HepG2 (cell line): Measurements from ENCODE around the gene THOP1. TPM values are rescaled to one million over a fixed set of nuclear protein-coding genes. Genes with fewer than 3 reads are reported as not detected.

Experiments used
- CERS6 ChIP-seq: sonication (generic); formaldehyde crosslinking; IDR thresholded peaks from 2 replicates; pipeline ENCODE4 v1.5.0; 2020; ENCODE audit warnings: missing genetic modification reagents
- CSRNP1 ChIP-seq: sonication (generic); formaldehyde crosslinking; IDR thresholded peaks from 2 replicates; pipeline ENCODE4 v1.8.1; 2023; ENCODE audit warnings: mild to moderate bottlenecking, missing genetic modification reagents
- ELF1 ChIP-seq: sonication (generic); formaldehyde crosslinking; IDR thresholded peaks from 2 replicates; pipeline ENCODE4 v1.4.0; 2020; ENCODE audit warnings: missing genetic modification reagents
- MZF1 ChIP-seq: sonication (generic); formaldehyde crosslinking; IDR thresholded peaks from 2 replicates; pipeline ENCODE4 v1.8.1; 2023; ENCODE audit warnings: mild to moderate bottlenecking, missing genetic modification reagents, borderline replicate concordance
- NCOA1 ChIP-seq: sonication (generic); formaldehyde crosslinking; IDR thresholded peaks from 2 replicates; pipeline ENCODE4 v1.9.0; 2021; ENCODE audit warnings: missing genetic modification reagents
- NFATC3 ChIP-seq: sonication (generic); formaldehyde crosslinking; IDR thresholded peaks from 2 replicates; pipeline ENCODE4 v1.5.1; 2020; ENCODE audit warnings: mild to moderate bottlenecking, missing genetic modification reagents
- NR0B2 ChIP-seq: sonication (generic); formaldehyde crosslinking; IDR thresholded peaks from 2 replicates; pipeline ENCODE4 v1.4.0; 2020; ENCODE audit warnings: mild to moderate bottlenecking, missing genetic modification reagents
- NR2F1 ChIP-seq, 2 experiments: fragments of 450-650 bp in 1 of 2; formaldehyde crosslinking in 1 of 2; IDR thresholded peaks; 2 replicates each; pipeline versions ENCODE4 v1.5.0 to v1.6.1; 2016 to 2020; ENCODE audit warnings: mild to moderate bottlenecking in 1 of 2, missing compliant biosample characterization in 1 of 2, missing genetic modification reagents in 1 of 2, moderate library complexity in 1 of 2
- PAWR ChIP-seq: sonication (generic); formaldehyde crosslinking; IDR thresholded peaks from 2 replicates; pipeline ENCODE4 v1.4.0; 2020; ENCODE audit warnings: missing genetic modification reagents, mild to moderate bottlenecking, borderline replicate concordance
- RAD21 ChIP-seq: fragments of 450-650 bp; formaldehyde crosslinking; IDR thresholded peaks from 2 replicates; pipeline ENCODE4 v1.5.0; 2020; ENCODE audit warnings: mild to moderate bottlenecking
- TFDP2 ChIP-seq: sonication (generic); formaldehyde crosslinking; IDR thresholded peaks from 2 replicates; pipeline ENCODE4 v1.4.0; 2020; ENCODE audit warnings: missing genetic modification reagents
- U2AF2 ChIP-seq: fragments of 200-400 bp; formaldehyde crosslinking; IDR thresholded peaks from 2 replicates; pipeline ENCODE4 v1.6.1; 2017; ENCODE audit warnings: low read depth, mild to moderate bottlenecking, low read length
- YEATS4 ChIP-seq: sonication (generic); formaldehyde crosslinking; IDR thresholded peaks from 2 replicates; pipeline ENCODE4 v1.4.0; 2020; ENCODE audit warnings: missing genetic modification reagents, borderline replicate concordance
- ZNF234 ChIP-seq: sonication (generic); formaldehyde crosslinking; conservative IDR thresholded peaks from 2 replicates; pipeline ENCODE4 v1.5.1; 2020; ENCODE audit warnings: mild to moderate bottlenecking, missing genetic modification reagents
- ZNF382 ChIP-seq: sonication (generic); formaldehyde crosslinking; IDR thresholded peaks from 2 replicates; pipeline ENCODE4 v1.5.0; 2020; ENCODE audit warnings: missing genetic modification reagents, mild to moderate bottlenecking, borderline replicate concordance
- ZNF496 ChIP-seq: sonication (generic); formaldehyde crosslinking; IDR thresholded peaks from 2 replicates; pipeline ENCODE4 v1.8.1; 2023; ENCODE audit warnings: mild to moderate bottlenecking, moderate library complexity, missing genetic modification reagents; ENCODE audit not compliant: insufficient replicate concordance
- ZNF558 ChIP-seq: sonication (generic); formaldehyde crosslinking; IDR thresholded peaks from 2 replicates; pipeline ENCODE4 v1.9.0; 2022; ENCODE audit warnings: mild to moderate bottlenecking, missing genetic modification reagents, borderline replicate concordance
- ZNF691 ChIP-seq: sonication (generic); formaldehyde crosslinking; IDR thresholded peaks from 2 replicates; pipeline ENCODE4 v1.4.0; 2020; ENCODE audit warnings: missing genetic modification reagents, low read depth, mild to moderate bottlenecking, borderline replicate concordance
- polyA plus RNA-seq, 8 experiments: library from polyadenylated mRNA; depleted of rRNA in 3 of 8; stranded (reverse) in 7 of 8; unstranded in 1 of 8; fragments of >200 nt; fragmentation: Illumina TruSeq in 4 of 8; extraction: Trizol in 4 of 8; gene quantifications; 2 replicates each; pipeline versions ENCODE4 v1.2.1 to v1.2.3, GENCODE V29; 2011 to 2016; ENCODE audit warnings: low read depth in 4 of 8, missing spikeins in 1 of 8, mixed read lengths in 1 of 8; ENCODE audit not compliant: insufficient read depth in 1 of 8
- total RNA-seq, 5 experiments: library from RNA; depleted of rRNA; stranded (reverse); fragments of >200 nt; fragmentation: Illumina TruSeq; extraction: Trizol; gene quantifications; 2 replicates each; pipeline ENCODE4 v1.2.3, GENCODE V29; 2016; ENCODE audit warnings: low read depth in 1 of 5
- TF ChIP-seq, protein P1 (sequence below): sonication (generic); formaldehyde crosslinking; IDR thresholded peaks from 2 replicates; pipeline ENCODE4 v1.5.1; 2020; ENCODE audit warnings: missing genetic modification reagents, mild to moderate bottlenecking, borderline replicate concordance
- TF ChIP-seq, protein P2 (sequence below): sonication (generic); formaldehyde crosslinking; conservative IDR thresholded peaks from 2 replicates; pipeline ENCODE4 v1.8.0; 2022; ENCODE audit warnings: low read depth, missing genetic modification reagents

THOP1 gene
- total and polyA plus RNA-seq, 2 of the 13 experiments (the other 11 are each of a cell fraction or from before 2014, with no cell fraction given): 74.4 to 116 TPM

GRCh38 chr19:2739602-2740313, 45.5 kb upstream of the THOP1 start, which contains the start of gene SLC39A3 (continued):
- TF ChIP-seq U2AF2 (no peak), ZNF496 (CRISPR knock-in tag) (no peak), MZF1 (CRISPR knock-in tag) (no peak), ZNF558 (CRISPR knock-in tag) (peak; percentile 82; the same call in 1 of the 2 replicates), ZNF691 (CRISPR knock-in tag) (peak; percentile 89; the same call in 1 of the 2 replicates), CERS6 (CRISPR knock-in tag) (peak; percentile 41; the same call in 1 of the 2 replicates), NR0B2 (peak; percentile 89), NCOA1 (peak; percentile 95), PAWR (CRISPR knock-in tag) (no peak), ZNF234 (CRISPR knock-in tag) (peak; percentile 98), ELF1 (CRISPR knock-in tag) (peak; percentile 85), RAD21 (CRISPR knock-in tag) (peak; percentile 76), NR2F1 (CRISPR knock-in tag; IDR thresholded peaks at IDR 0.05) (peak in 1 of 2 experiments; percentile 48; a peak in 1 of 4 replicates), NFATC3 (CRISPR knock-in tag) (peak; percentile 85; the same call in 1 of the 2 replicates), CSRNP1 (CRISPR knock-in tag) (peak; percentile 99), TFDP2 (CRISPR knock-in tag) (peak; percentile 84), YEATS4 (CRISPR knock-in tag) (peak; percentile 86; the same call in 1 of the 2 replicates), ZNF382 (CRISPR knock-in tag) (no peak)
- TF ChIP-seq, protein P1, sequence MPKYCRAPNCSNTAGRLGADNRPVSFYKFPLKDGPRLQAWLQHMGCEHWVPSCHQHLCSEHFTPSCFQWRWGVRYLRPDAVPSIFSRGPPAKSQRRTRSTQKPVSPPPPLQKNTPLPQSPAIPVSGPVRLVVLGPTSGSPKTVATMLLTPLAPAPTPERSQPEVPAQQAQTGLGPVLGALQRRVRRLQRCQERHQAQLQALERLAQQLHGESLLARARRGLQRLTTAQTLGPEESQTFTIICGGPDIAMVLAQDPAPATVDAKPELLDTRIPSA (CRISPR knock-in tag): peak; percentile 97; the same call in 1 of the 2 replicates
- TF ChIP-seq, protein P2, sequence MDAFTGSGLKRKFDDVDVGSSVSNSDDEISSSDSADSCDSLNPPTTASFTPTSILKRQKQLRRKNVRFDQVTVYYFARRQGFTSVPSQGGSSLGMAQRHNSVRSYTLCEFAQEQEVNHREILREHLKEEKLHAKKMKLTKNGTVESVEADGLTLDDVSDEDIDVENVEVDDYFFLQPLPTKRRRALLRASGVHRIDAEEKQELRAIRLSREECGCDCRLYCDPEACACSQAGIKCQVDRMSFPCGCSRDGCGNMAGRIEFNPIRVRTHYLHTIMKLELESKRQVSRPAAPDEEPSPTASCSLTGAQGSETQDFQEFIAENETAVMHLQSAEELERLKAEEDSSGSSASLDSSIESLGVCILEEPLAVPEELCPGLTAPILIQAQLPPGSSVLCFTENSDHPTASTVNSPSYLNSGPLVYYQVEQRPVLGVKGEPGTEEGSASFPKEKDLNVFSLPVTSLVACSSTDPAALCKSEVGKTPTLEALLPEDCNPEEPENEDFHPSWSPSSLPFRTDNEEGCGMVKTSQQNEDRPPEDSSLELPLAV (CRISPR knock-in tag): 0 out of 2 replicates have a peak, but pooled peaks have one; percentile 64
